GM12875 (cell line): ENCODE results near the gene OPA3.
"Not testable (repeated sequence)": the region's sequence is repeated elsewhere in the genome, so short reads cannot be mapped to it uniquely, and the experiment has no call there.

Experiments used
- H3K4me3 ChIP-seq: one replicate; pipeline ENCODE4 v1.5.1; 2011; ENCODE audit warnings: low read depth, low read length, control low read depth
- CTCF ChIP-seq: IDR thresholded peaks from 2 replicates; pipeline ENCODE4 v1.5.1; 2011; ENCODE audit warnings: low read depth, mild to moderate bottlenecking, control low read depth, inconsistent platforms, low read length, moderate library complexity, borderline replicate concordance; ENCODE audit not compliant: insufficient read depth

OPA3 gene

GRCh38 chr19:45621389-45621788, 36.8 kb upstream of the OPA3 start:
- TF ChIP-seq CTCF = no peak
- no peak overlapping the region for H3K4me3 ChIP-seq

GRCh38 chr19:45616704-45617017, 32.1 kb upstream of the OPA3 start:
- no peak overlapping the region for H3K4me3 ChIP-seq
- no peak for TF ChIP-seq CTCF

GRCh38 chr19:45615795-45616703, 31.4 kb upstream of the OPA3 start:
- TF ChIP-seq CTCF = no peak
- no peak overlapping the region for H3K4me3 ChIP-seq

GRCh38 chr19:45615056-45615455, 30.5 kb upstream of the OPA3 start:
- not testable (repeated sequence) for H3K4me3 ChIP-seq

- no peak overlapping the region for H3K4me3 ChIP-seq
These were observed 29.5 kb upstream of the OPA3 start for GRCh38 chr19:45613926-45614725.

GRCh38 chr19:45608948-45609347, 24.3 kb upstream of the OPA3 start:
- TF ChIP-seq CTCF = no peak
- H3K4me3 ChIP-seq = no peak overlapping the region

More at GRCh38 chr19:45613926-45614725, 29.5 kb upstream of the OPA3 start:
- no peak for TF ChIP-seq CTCF

GRCh38 chr19:45607071-45608029, 22.7 kb upstream of the OPA3 start:
- no peak overlapping the region for H3K4me3 ChIP-seq
- TF ChIP-seq CTCF = peak; percentile 80
